ENCODE measurements around the gene RPL10A. TPM values are rescaled to one million over a fixed set of nuclear protein-coding genes. Genes with fewer than 3 reads are reported as not detected.
A peak's percentile ranks its signal among the peaks of the same experiment; 100 is the strongest.

RPL10A gene
- total and polyA plus RNA-seq, 2 of the 13 experiments (the other 11 are each of a cell fraction or from before 2014, with no cell fraction given), result 1,854 to 2,726 TPM

- ATAC-seq (no peak), DNase-seq (ENCODE audit: low spot score) (no peak)
- H3K9ac ChIP-seq (ENCODE audit: insufficient read depth, low read depth, low read length), result no peak overlapping the region
These were observed 23.5 kb downstream of the RPL10A start for GRCh38 chr6:35491558-35492257.

More at GRCh38 chr6:35491558-35492257, 23.5 kb downstream of the RPL10A start:
- ChIA-PET CTCF (ENCODE audit: low intra/inter-chr PET ratio, low total read pairs) (no interaction called here), POLR2A (no interaction called here)
- Histone ChIP-seq H3K36me3 (replicated peaks in 1 of 2; ENCODE audit: control insufficient read depth in 1 of 2, insufficient read depth in 2 of 2, low read length in 2 of 2) (peaks cover 2 to 4% of the 10 kb centered on the region in 2 experiments; a peak in 3 of 5 replicates), H3K4me2 (ENCODE audit: low read depth, low read length) (no peak overlapping the region), H3K27ac (ENCODE audit: extremely low read length, insufficient read depth, low read length) (no peak overlapping the region), H3K79me2 (ENCODE audit: insufficient read depth, low read length) (peaks cover 55% of the 10 kb centered on the region), H3K4me1 (ENCODE audit: insufficient read depth, low read length) (peaks cover 49% of the 10 kb centered on the region), H4K20me1 (ENCODE audit: insufficient read depth, low read length) (peaks cover 59% of the 10 kb centered on the region; the same call in 1 of the 2 replicates), H3K4me3 (replicated peaks in 1 of 3; ENCODE audit: insufficient read depth in 1 of 3, low read depth in 2 of 3, low read length in 3 of 3) (no peak overlapping the region), H3K9me3 (ENCODE audit: low read length) (no peaks in the 10 kb centered on the region), H3K27me3 (ENCODE audit: control insufficient read depth in 1 of 2, insufficient read depth in 2 of 2, low read length in 2 of 2) (no peaks in the 10 kb centered on the region), H2AFZ (ENCODE audit: low read length) (no peak overlapping the region)
- in situ Hi-C loops (cut with HindIII; ENCODE audit: extremely low pct_ligation_motif_present, low pct_unique_long_range_greater_than_20kb) (no loop called here), intact Hi-C loops (cut with micrococcal nuclease; ENCODE audit: unreplicated experiment) (no loop called here)
- TF ChIP-seq KDM5B (CRISPR knock-in tag; IDR thresholded peaks at IDR 0.05; ENCODE audit: borderline replicate concordance) (0 out of 2 replicates have a peak, but pooled peaks have one; percentile 56), CAMTA2 (CRISPR knock-in tag; IDR thresholded peaks at IDR 0.05; ENCODE audit: borderline replicate concordance) (0 out of 2 replicates have a peak, but pooled peaks have one; percentile 30), ATF2 (CRISPR knock-in tag; IDR thresholded peaks at IDR 0.05) (no peak), ZNF33A (CRISPR knock-in tag; IDR thresholded peaks at IDR 0.05; ENCODE audit: borderline replicate concordance) (no peak), AGO2 (optimal IDR thresholded peaks at IDR 0.05; ENCODE audit: low read depth, low read length) (peak; percentile 32)
- 94% methylated on average over 4 of the region's 5 CpGs for WGBS (ENCODE audit: low lambda C conversion rate)
- BruUV-seq (replicated peaks), result no TSS peak
- no peak for FAIRE-seq
